Measurements from ENCODE around the gene KRT2.

DNA sequence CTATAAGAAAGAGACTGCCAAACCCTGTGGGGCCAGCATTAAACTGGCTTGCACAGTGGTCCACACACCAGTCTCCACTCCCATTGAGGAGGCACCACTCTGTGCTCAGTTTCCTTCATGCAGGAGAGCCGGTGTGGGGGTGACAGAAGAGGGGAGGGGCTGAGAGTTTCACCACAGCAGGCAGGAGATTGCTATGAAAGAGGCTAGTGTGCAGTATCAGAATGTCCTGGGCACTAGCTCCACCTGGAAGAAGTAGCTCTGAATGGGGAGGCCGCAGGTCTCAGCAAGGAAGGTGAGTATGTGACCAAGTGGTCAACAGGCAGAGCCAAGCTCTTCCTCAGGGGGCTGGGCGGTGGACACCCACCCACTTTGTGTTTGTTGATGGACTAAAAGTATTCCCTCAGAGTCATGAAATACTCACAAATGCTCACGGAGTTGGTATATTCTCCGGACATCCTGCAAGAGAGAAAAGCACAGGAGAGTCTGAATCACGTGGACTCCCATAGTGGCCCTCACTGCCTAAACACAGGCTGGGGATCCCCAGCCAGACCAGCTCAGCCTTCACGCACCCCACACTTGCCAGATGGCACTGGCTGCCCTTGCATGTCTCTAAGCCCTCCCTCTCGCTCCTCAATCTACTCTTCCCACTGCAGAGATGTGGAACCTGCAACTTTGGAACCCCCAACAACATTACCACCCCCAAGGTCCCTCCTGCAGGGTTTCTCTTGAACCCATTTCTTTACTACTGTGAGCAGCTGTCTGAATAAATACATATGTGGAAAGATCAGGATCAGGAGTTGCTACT, 43.0 kb downstream of the KRT2 start:
- TF ChIP-seq, protein P1, sequence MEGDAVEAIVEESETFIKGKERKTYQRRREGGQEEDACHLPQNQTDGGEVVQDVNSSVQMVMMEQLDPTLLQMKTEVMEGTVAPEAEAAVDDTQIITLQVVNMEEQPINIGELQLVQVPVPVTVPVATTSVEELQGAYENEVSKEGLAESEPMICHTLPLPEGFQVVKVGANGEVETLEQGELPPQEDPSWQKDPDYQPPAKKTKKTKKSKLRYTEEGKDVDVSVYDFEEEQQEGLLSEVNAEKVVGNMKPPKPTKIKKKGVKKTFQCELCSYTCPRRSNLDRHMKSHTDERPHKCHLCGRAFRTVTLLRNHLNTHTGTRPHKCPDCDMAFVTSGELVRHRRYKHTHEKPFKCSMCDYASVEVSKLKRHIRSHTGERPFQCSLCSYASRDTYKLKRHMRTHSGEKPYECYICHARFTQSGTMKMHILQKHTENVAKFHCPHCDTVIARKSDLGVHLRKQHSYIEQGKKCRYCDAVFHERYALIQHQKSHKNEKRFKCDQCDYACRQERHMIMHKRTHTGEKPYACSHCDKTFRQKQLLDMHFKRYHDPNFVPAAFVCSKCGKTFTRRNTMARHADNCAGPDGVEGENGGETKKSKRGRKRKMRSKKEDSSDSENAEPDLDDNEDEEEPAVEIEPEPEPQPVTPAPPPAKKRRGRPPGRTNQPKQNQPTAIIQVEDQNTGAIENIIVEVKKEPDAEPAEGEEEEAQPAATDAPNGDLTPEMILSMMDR (conservative IDR thresholded peaks at IDR 0.05 in 1 of 2, IDR thresholded peaks at IDR 0.05 in 1 of 2; ENCODE audit: extremely low read depth in 1 of 2, insufficient read depth in 1 of 2, low read depth in 1 of 2, low read length in 2 of 2): no peak
- TF ChIP-seq EZH2 (IDR thresholded peaks at IDR 0.05; ENCODE audit: borderline replicate concordance, low read length): no peak

Measured in mammary epithelial cell (primary cell).